ENCODE results near the gene SNX10.

The SNX10 gene

DNA sequence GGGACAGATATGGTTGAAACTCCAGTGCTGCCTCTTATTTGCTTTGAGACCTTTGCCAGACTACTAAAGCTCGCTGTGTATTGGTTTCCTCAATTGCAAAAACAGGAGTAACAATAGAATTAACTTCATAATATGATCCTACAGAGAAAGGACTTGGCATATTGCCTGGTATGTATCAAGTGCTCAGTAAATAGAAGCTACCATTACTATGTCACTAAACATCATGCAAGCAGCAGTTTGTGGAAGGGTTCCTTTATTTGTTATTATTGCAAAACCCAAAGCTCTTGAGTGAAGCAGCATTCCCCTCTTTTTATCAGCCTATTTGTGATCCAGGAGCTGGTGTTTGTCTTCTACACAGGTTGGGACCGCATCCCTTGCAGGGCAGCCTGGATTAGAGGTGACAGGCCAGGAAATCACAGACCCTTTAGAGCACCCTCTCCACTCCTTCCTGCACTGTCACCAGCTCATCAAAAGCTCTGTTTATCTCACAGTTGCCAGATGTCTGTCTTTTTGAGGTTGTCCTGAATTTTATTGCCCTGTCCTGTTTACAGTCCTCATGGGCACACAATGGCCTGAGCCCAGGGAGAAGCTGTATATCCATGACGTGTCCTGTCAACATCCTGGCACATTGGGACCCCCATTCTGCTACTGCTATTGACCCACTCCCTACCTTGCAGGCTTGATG, 121.5 kb downstream of the SNX10 start:
- DNase-seq, result no peak

GRCh38 chr7:26416004-26416403, 124.3 kb downstream of the SNX10 start:
- DNase-seq, result no peak

DNA sequence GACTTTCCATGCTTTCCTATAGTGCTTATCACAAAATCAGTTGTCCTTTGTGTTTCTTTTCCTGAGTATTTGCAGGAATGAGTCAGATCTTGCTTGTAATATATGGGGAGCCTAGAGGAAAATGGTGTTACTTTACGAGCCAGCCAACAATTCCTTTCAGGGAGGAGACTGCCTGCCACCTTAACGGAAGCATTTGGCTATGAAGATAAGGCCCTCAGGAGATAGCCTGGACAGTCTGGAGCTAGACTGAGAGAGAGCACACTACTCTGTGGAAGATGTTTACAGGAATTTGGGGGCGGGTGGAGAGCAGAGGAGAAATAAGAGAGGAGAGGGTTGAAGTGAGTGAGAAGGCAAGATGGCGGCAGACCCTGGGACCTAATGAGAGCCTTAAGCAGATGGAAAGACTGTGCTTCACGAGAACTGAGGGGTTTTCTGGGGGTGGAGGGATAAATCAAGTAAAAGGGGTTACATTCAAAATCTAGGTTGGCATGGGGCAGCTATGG, 126.3 kb downstream of the SNX10 start:
- DNase-seq, result no peak

DNA sequence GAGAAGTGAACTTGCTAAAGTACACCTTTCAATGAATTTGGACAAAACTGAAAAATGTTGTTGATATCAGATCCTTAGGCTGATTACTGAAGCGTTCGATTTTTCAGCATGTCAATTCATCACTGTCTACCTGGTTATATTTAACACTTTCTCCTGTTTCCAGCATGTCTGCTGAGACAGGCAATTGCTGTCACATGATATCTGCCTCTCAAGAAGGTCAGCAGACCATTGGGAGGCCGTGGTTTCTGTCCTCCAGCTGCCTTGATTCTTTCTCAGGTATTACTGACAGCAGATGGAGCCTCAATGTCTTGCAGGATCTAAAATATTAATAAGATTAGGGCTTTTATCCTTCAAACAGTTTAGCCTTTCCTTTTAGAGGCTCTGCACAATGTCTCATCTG, 127.5 kb downstream of the SNX10 start:
- no peak for DNase-seq

DNA sequence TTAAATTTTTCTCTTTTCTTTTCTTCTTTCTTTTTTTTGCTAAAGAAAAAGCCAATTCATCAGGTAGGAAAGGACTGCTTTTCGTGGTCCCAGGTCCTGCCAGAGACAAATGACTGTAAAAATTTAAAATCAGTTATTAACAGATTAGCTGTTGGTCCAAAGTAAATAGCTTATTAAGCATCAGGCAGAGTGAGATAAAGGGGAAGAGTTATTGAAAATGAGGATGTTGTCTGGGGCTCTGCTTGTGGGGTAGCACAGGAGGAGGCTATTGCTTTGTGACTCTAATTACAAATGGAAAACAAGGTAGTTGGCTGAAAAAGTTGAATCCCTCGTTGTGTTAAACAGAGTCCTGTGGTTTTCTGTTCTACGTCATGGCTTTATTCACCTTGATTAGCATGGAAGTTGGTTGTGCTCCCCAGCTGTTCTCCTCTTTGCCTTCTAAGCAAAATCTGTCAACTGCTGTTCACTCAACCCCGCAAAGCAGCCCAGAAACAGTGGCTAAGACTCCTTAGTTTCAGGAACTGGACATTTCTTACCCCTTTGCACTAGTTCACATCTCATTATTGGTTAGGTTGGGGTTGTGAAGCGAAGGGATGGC, 128.9 kb downstream of the SNX10 start:
- no peak for DNase-seq

DNA sequence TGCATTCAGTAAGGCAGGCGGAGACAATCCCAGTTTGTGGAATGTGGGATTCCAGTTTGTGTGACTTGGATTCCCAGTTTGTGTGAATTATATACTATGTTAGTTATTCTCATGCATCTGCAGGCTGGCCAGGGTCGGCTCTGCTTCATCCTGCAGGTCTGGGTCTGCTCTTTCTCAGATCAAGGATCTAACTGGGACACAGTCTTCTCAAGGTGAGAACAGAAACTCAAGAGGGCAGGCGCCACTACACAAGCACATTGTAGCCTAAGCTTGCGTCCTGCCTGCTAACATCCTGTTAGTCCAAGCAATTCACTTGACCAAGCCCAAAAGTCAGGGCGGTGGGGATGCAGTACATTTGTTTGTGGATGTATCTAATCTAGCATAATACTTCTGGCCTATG, 131.1 kb downstream of the SNX10 start:
- DNase-seq, result no peak

- DNase-seq, result no peak
Measured at GRCh38 chr7:26423436-26423835, 131.8 kb downstream of the SNX10 start.
